NB4 (cell line): Measurements from ENCODE around the gene GRAMD4.
A peak's percentile ranks its signal among the peaks of the same experiment; 100 is the strongest.
"Not testable (repeated sequence)": the region's sequence is repeated elsewhere in the genome, so short reads cannot be mapped to it uniquely, and the experiment has no call there.

Experiments used
- DNase-seq: peaks from one replicate; pipeline ENCODE4 v3.0.0; 2010; ENCODE audit warnings: low read depth
- H3K4me3 ChIP-seq: one replicate; pipeline ENCODE4 v1.5.1; 2011; ENCODE audit warnings: mild to moderate bottlenecking, low read depth, low read length, moderate library complexity
- CTCF ChIP-seq: IDR thresholded peaks from one replicate; pipeline ENCODE4 v1.5.1; 2012; ENCODE audit warnings: low read depth, low read length
- MYC ChIP-seq: IDR thresholded peaks from 2 replicates; pipeline ENCODE4 v1.6.1; 2011; ENCODE audit warnings: low read depth, low read length
- POLR2A ChIP-seq: IDR thresholded peaks from 2 replicates; pipeline ENCODE4 v1.6.1; 2011; ENCODE audit warnings: mild to moderate bottlenecking; ENCODE audit not compliant: insufficient read length; ENCODE audit errors: extremely low read depth
- TF ChIP-seq, protein P1 (sequence below): IDR thresholded peaks from 2 replicates; pipeline ENCODE4 v1.6.1; 2011; ENCODE audit warnings: low read depth, low read length

Gene GRAMD4

DNA sequence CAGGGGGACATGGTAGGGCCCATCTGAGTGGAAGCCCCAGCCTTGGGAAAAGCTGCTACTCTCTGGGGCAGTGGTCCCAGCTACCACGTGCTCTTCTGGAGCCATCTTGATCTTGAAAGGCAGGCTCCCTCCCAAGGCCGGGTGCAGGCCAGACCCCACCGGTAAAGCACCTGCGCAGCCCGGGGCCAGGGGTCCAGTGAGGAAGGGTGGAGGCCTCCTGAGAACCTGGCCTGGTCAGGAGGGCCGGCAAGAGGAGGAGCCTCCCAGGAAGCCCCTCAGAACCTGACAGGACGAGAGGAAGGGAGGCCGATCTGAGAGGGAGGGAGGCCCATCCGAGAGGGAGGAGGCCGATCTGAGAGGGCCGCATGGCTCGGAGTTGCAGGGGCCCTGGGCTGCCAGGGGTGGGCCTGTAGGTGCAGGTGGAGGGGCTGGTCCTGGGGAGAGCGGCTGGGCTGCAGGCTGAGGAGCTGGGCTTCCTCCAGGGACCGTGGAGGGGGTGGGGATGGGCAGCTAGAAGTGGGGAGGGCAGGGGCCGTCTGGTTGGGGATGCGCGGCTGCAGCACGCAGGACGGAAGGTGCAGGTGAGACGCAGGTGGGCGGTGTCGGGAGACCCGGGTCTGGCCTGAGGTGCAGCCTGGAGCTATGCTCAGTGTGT, 529 bp downstream of the GRAMD4 start:
- no peak for TF ChIP-seq CTCF
- no peak for TF ChIP-seq POLR2A
- TF ChIP-seq, protein P1, sequence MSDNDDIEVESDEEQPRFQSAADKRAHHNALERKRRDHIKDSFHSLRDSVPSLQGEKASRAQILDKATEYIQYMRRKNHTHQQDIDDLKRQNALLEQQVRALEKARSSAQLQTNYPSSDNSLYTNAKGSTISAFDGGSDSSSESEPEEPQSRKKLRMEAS: no peak; the same call in 1 of the 2 replicates
- TF ChIP-seq MYC: no peak
- no peak overlapping the region for H3K4me3 ChIP-seq
- DNase-seq: no peak

DNA sequence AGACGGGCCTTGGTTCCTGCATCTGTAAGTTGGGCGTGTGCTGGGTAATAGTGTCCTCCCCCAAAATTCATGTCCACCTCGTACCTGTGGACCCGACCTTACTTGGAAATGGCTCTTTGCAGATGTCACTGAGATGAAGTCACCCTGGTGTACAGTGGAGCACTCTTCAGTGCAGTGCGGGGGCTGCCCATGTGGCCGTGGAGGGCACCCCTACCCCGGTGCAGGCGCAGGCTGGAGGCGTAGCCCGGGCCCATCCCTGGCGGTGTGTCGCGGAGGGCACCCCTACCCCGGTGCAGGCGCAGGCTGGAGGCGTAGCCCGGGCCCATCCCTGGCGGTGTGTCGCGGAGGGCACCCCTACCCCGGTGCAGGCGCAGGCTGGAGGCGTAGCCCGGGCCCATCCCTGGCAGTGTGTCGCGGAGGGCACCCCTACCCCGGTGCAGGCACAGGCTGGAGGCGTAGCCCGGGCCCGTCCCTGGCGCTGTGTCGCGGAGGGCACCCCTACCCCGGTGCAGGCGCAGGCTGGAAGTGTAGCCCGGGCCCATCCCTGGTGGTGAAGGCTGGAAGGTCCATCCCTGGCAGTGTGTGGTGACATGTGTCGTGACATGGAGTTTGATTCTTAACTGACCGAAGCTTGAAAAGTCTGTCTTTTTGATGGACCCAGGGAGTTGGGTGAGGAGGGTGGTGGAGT, 1.2 kb downstream of the GRAMD4 start:
- not testable (repeated sequence) for H3K4me3 ChIP-seq, DNase-seq

DNA sequence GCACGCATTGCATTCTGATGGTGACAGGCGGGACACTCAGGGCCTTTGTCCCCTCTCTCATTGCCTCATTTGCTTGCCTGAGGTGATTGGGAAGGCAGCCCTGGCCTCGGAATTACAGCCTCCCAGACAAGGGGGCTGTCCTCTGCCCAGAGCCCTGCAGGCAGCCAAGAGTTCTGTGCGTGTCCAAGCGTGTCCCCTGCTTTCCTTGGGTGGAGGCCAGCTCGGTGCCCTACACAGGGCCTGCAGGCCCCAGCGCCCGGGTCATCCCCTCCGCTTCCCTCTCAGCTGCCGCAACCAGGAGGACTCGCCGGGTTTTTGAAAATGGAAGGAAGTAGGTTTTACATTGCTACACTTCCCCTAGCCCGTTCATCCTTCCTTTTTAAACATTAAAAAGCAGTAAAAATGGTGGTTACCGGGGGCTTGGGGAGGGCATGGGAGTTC, 1.9 kb downstream of the GRAMD4 start:
- H3K4me3 ChIP-seq: no peak overlapping the region
- TF ChIP-seq, protein P1: no peak
- no peak for TF ChIP-seq CTCF
- TF ChIP-seq MYC: no peak
- no peak for TF ChIP-seq POLR2A
- DNase-seq: peak; percentile 52

DNA sequence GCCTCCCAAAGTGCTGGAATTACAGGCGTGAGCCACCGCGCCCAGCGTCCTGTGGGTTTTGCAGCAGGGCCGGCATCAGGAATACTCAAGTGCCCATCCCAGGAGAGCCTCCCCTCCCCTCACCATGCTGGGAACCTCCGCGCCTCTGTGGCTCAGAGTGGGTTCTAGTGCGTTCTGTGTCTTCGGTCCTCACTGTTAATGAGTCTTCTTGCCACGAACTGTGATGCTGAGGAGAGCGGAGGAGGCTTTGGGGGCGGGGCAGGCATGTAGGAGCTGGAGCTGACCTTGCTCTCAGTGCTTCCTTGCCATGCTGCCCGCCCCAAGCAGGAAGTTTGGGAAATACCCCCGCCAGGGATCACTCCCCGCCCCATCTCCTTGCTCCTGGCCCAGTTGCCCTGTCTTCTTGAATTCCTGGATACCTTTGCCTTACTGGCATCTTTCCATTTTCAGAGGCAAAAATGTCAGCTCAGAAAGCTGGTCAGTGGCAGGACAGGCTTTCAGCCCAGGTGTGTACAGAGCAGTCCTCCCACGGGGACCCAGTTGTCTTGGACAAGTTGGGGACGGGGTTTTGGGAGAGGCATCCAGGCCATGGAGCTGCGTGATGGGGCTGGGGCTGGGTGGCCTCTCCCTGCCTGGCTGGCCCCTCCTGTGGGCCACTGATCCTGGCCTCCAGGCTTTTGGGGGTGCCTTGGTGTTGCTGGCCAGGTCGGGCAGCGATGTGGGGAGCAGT, 5.1 kb downstream of the GRAMD4 start:
- no peak overlapping the region for H3K4me3 ChIP-seq
- no peak for DNase-seq
- no peak for TF ChIP-seq MYC
- TF ChIP-seq CTCF: no peak
- no peak for TF ChIP-seq POLR2A
- TF ChIP-seq, protein P1: no peak

GRCh38 chr22:46625843-46626349, 5.7 kb downstream of the GRAMD4 start:
- no peak overlapping the region for H3K4me3 ChIP-seq
- DNase-seq: no peak
- TF ChIP-seq POLR2A (no peak), MYC (no peak), CTCF (no peak)
- TF ChIP-seq, protein P1: no peak

- H3K4me3 ChIP-seq: no peak overlapping the region
- no peak for DNase-seq
- TF ChIP-seq, protein P1: no peak
Observed at GRCh38 chr22:46626356-46626755, 6.2 kb downstream of the GRAMD4 start.
